SK-N-SH treated with all-trans-retinoic acid at 6 μM for 48 hours (cell line): Measurements from ENCODE around the gene PPP1R1A.

Experiments
- ATAC-seq: fragments of 200-7000 bp; cut with Tn5 transposase; 3 replicates; pipeline ENCODE4 v1.9.1; 2020; ENCODE audit warnings: mild to moderate bottlenecking, moderate library complexity
- ARNTL ChIP-seq: fragments of 450-650 bp; formaldehyde crosslinking; IDR thresholded peaks from 2 replicates; pipeline ENCODE4 v1.5.0; 2020; ENCODE audit warnings: low read depth, mild to moderate bottlenecking, moderate library complexity, borderline replicate concordance
- BACH2 ChIP-seq: fragments of 250-450 bp; sonication (Bioruptor Pico); IDR thresholded peaks from 2 replicates; pipeline ENCODE4 v1.9.0; 2021; ENCODE audit warnings: mild to moderate bottlenecking, borderline replicate concordance
- CSDC2 ChIP-seq: fragments of 250-450 bp; sonication (Bioruptor Pico); IDR thresholded peaks from 2 replicates; pipeline ENCODE4 v1.5.0; 2020; ENCODE audit warnings: mild to moderate bottlenecking, moderate library complexity
- ESRRG ChIP-seq: fragments of 250-450 bp; sonication (Bioruptor Pico); IDR thresholded peaks from 2 replicates; pipeline ENCODE4 v1.6.1; 2021; ENCODE audit warnings: mild to moderate bottlenecking
- ISL1 ChIP-seq: fragments of 250-450 bp; sonication (Bioruptor Pico); IDR thresholded peaks from 2 replicates; pipeline ENCODE4 v2.1.2; 2022; ENCODE audit warnings: mild to moderate bottlenecking, moderate library complexity
- OSR1 ChIP-seq: fragments of 250-450 bp; sonication (Bioruptor Pico); IDR thresholded peaks from 2 replicates; pipeline ENCODE4 v1.8.0; 2022; ENCODE audit warnings: moderate library complexity, mild to moderate bottlenecking, inconsistent platforms
- PPARA ChIP-seq: fragments of 250-450 bp; sonication (Bioruptor Pico); IDR thresholded peaks from 2 replicates; pipeline ENCODE4 v1.5.0; 2020; ENCODE audit warnings: mild to moderate bottlenecking, borderline replicate concordance
- RARB ChIP-seq: fragments of 250-450 bp; sonication (Bioruptor Pico); IDR thresholded peaks from 2 replicates; pipeline ENCODE4 v1.8.0; 2021; ENCODE audit warnings: mild to moderate bottlenecking, moderate library complexity
- SNAI2 ChIP-seq: fragments of 250-450 bp; sonication (Bioruptor Pico); IDR thresholded peaks from 2 replicates; pipeline ENCODE4 v1.5.0; 2020; ENCODE audit warnings: mild to moderate bottlenecking, moderate library complexity
- TCF4 ChIP-seq: fragments of 250-450 bp; sonication (Bioruptor Pico); IDR thresholded peaks from 2 replicates; pipeline ENCODE4 v1.8.0; 2021; ENCODE audit warnings: mild to moderate bottlenecking, moderate library complexity, borderline replicate concordance
- TOX ChIP-seq: fragments of 250-450 bp; sonication (Bioruptor Pico); IDR thresholded peaks from 2 replicates; pipeline ENCODE4 v1.8.0; 2021; ENCODE audit warnings: mild to moderate bottlenecking, moderate library complexity, borderline replicate concordance
- ZC3H10 ChIP-seq: fragments of 250-450 bp; sonication (Bioruptor Pico); IDR thresholded peaks from 2 replicates; pipeline ENCODE4 v1.5.1; 2021; ENCODE audit warnings: mild to moderate bottlenecking, moderate library complexity
- ZFP3 ChIP-seq: fragments of 250-450 bp; sonication (Bioruptor Pico); IDR thresholded peaks from 2 replicates; pipeline ENCODE4 v1.5.0; 2020; ENCODE audit warnings: mild to moderate bottlenecking, moderate library complexity
- ZFP30 ChIP-seq: fragments of 450-650 bp; formaldehyde crosslinking; IDR thresholded peaks from 2 replicates; pipeline ENCODE4 v1.5.0; 2022; ENCODE audit warnings: mild to moderate bottlenecking, moderate library complexity
- ZNF565 ChIP-seq: fragments of 450-650 bp; formaldehyde crosslinking; conservative IDR thresholded peaks from 2 replicates; pipeline ENCODE4 v1.5.0; 2020; ENCODE audit warnings: low read depth, mild to moderate bottlenecking, moderate library complexity
- ZNF70 ChIP-seq: fragments of 450-650 bp; formaldehyde crosslinking; IDR thresholded peaks from 2 replicates; pipeline ENCODE4 v1.5.0; 2020; ENCODE audit warnings: mild to moderate bottlenecking, moderate library complexity
- ZNF8 ChIP-seq: fragments of 450-650 bp; formaldehyde crosslinking; IDR thresholded peaks from 2 replicates; pipeline ENCODE4 v1.5.0; 2020; ENCODE audit warnings: mild to moderate bottlenecking, moderate library complexity
- TF ChIP-seq, protein P1 (sequence below): fragments of 250-450 bp; sonication (Bioruptor Pico); IDR thresholded peaks from 2 replicates; pipeline ENCODE4 v1.5.0; 2020; ENCODE audit warnings: mild to moderate bottlenecking, moderate library complexity
- TF ChIP-seq, protein P2 (sequence below): fragments of 250-450 bp; sonication (Bioruptor Pico); IDR thresholded peaks from 2 replicates; pipeline ENCODE4 v1.8.0; 2021; ENCODE audit warnings: low read depth, mild to moderate bottlenecking, moderate library complexity, borderline replicate concordance
- TF ChIP-seq, protein P3 (sequence below): fragments of 250-450 bp; sonication (Bioruptor Pico); IDR thresholded peaks from 2 replicates; pipeline ENCODE4 v1.5.1; 2021; ENCODE audit warnings: mild to moderate bottlenecking, moderate library complexity
- TF ChIP-seq, protein P4 (sequence below): fragments of 250-450 bp; sonication (Bioruptor Pico); IDR thresholded peaks from 2 replicates; pipeline ENCODE4 v1.8.0; 2020; ENCODE audit warnings: mild to moderate bottlenecking, moderate library complexity, borderline replicate concordance
- TF ChIP-seq, protein P5 (sequence below): fragments of 250-450 bp; sonication (Bioruptor Pico); IDR thresholded peaks from 2 replicates; pipeline ENCODE4 v1.5.1; 2020; ENCODE audit warnings: low read depth, mild to moderate bottlenecking, moderate library complexity

PPP1R1A gene

DNA sequence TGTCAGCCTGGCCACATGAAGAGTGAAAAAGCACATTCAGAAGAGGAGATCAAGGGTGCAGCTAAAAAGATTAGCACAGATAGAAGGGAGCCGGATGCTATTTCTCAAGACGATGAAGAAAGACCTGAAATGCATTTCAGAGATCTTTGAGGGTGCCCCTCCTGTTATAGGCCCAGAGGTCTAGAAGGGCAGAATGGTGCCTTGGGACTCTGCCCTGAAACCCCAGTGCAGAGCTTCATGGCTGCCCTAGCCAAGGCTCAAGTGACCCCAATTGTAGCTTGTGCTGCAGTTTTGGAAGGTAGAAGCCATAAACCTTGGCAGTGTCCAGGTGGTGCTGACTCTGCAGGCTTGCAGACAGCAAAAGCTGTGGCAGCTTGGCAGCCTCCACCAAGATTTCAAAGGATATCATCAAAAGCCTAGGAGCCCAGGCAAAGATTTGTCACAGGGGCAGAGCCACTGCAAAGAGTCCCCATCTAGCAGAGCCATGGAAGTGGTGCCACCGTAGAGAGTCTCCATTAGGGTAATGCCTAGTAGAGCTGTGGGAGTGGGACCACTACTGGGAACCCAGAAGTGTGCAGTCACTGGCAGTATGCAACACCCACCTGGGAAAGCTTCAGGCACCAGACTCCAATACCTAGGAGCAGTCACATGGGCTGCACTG, 39.9 kb upstream of the PPP1R1A start:
- no peak for ATAC-seq
- no peak for TF ChIP-seq ESRRG (CRISPR knock-in tag)
- no peak for TF ChIP-seq ZNF565 (CRISPR knock-in tag)
- TF ChIP-seq, protein P1, sequence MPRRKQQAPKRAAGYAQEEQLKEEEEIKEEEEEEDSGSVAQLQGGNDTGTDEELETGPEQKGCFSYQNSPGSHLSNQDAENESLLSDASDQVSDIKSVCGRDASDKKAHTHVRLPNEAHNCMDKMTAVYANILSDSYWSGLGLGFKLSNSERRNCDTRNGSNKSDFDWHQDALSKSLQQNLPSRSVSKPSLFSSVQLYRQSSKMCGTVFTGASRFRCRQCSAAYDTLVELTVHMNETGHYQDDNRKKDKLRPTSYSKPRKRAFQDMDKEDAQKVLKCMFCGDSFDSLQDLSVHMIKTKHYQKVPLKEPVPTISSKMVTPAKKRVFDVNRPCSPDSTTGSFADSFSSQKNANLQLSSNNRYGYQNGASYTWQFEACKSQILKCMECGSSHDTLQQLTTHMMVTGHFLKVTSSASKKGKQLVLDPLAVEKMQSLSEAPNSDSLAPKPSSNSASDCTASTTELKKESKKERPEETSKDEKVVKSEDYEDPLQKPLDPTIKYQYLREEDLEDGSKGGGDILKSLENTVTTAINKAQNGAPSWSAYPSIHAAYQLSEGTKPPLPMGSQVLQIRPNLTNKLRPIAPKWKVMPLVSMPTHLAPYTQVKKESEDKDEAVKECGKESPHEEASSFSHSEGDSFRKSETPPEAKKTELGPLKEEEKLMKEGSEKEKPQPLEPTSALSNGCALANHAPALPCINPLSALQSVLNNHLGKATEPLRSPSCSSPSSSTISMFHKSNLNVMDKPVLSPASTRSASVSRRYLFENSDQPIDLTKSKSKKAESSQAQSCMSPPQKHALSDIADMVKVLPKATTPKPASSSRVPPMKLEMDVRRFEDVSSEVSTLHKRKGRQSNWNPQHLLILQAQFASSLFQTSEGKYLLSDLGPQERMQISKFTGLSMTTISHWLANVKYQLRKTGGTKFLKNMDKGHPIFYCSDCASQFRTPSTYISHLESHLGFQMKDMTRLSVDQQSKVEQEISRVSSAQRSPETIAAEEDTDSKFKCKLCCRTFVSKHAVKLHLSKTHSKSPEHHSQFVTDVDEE (CRISPR knock-in tag) = no peak
- no peak for TF ChIP-seq ISL1
- TF ChIP-seq, protein P2, sequence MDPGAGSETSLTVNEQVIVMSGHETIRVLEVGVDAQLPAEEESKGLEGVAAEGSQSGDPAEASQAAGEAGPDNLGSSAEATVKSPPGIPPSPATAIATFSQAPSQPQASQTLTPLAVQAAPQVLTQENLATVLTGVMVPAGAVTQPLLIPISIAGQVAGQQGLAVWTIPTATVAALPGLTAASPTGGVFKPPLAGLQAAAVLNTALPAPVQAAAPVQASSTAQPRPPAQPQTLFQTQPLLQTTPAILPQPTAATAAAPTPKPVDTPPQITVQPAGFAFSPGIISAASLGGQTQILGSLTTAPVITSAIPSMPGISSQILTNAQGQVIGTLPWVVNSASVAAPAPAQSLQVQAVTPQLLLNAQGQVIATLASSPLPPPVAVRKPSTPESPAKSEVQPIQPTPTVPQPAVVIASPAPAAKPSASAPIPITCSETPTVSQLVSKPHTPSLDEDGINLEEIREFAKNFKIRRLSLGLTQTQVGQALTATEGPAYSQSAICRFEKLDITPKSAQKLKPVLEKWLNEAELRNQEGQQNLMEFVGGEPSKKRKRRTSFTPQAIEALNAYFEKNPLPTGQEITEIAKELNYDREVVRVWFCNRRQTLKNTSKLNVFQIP (CRISPR knock-in tag) = no peak
- no peak for TF ChIP-seq ZFP3 (CRISPR knock-in tag)
- TF ChIP-seq ZC3H10 = no peak
- TF ChIP-seq, protein P3, sequence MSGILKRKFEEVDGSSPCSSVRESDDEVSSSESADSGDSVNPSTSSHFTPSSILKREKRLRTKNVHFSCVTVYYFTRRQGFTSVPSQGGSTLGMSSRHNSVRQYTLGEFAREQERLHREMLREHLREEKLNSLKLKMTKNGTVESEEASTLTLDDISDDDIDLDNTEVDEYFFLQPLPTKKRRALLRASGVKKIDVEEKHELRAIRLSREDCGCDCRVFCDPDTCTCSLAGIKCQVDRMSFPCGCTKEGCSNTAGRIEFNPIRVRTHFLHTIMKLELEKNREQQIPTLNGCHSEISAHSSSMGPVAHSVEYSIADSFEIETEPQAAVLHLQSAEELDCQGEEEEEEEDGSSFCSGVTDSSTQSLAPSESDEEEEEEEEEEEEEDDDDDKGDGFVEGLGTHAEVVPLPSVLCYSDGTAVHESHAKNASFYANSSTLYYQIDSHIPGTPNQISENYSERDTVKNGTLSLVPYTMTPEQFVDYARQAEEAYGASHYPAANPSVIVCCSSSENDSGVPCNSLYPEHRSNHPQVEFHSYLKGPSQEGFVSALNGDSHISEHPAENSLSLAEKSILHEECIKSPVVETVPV (CRISPR knock-in tag) = no peak
- TF ChIP-seq ARNTL (CRISPR knock-in tag) = no peak
- TF ChIP-seq RARB (CRISPR knock-in tag) = no peak
- TF ChIP-seq CSDC2 (CRISPR knock-in tag) = no peak
- TF ChIP-seq ZFP30 (CRISPR knock-in tag) = no peak
- TF ChIP-seq, protein P4, sequence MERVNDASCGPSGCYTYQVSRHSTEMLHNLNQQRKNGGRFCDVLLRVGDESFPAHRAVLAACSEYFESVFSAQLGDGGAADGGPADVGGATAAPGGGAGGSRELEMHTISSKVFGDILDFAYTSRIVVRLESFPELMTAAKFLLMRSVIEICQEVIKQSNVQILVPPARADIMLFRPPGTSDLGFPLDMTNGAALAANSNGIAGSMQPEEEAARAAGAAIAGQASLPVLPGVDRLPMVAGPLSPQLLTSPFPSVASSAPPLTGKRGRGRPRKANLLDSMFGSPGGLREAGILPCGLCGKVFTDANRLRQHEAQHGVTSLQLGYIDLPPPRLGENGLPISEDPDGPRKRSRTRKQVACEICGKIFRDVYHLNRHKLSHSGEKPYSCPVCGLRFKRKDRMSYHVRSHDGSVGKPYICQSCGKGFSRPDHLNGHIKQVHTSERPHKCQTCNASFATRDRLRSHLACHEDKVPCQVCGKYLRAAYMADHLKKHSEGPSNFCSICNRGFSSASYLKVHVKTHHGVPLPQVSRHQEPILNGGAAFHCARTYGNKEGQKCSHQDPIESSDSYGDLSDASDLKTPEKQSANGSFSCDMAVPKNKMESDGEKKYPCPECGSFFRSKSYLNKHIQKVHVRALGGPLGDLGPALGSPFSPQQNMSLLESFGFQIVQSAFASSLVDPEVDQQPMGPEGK = no peak
- TF ChIP-seq ZNF8 (CRISPR knock-in tag) = no peak
- TF ChIP-seq SNAI2 (CRISPR knock-in tag) = no peak
- no peak for TF ChIP-seq OSR1
- no peak for TF ChIP-seq BACH2
- TF ChIP-seq, protein P5, sequence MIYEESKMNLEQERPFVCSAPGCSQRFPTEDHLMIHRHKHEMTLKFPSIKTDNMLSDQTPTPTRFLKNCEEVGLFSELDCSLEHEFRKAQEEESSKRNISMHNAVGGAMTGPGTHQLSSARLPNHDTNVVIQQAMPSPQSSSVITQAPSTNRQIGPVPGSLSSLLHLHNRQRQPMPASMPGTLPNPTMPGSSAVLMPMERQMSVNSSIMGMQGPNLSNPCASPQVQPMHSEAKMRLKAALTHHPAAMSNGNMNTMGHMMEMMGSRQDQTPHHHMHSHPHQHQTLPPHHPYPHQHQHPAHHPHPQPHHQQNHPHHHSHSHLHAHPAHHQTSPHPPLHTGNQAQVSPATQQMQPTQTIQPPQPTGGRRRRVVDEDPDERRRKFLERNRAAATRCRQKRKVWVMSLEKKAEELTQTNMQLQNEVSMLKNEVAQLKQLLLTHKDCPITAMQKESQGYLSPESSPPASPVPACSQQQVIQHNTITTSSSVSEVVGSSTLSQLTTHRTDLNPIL (CRISPR knock-in tag) = no peak
- no peak for TF ChIP-seq ZNF70 (CRISPR knock-in tag)
- no peak for TF ChIP-seq TOX (CRISPR knock-in tag)
- TF ChIP-seq, all 23 proteins: peak for 0

DNA sequence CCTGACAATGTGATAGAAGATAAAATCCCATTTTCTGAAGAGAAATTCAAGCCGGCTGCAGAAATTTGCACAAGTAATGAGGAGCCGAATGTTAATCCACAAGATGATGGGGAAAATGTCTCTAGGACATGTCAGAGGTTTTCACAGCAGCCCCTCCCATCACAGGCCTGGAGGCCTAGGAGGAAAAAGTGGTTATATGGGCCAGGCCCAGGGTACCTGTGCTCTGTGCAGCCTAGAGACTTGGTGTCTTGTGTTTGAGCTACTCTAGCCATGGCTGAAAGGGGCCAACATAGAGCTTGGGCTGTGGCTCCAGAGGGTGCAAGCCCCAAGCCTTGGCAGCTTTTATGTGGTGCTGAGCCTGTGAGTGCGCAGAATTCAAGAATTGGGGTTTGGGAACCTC, 38.8 kb upstream of the PPP1R1A start:
- no peak for ATAC-seq
- TF ChIP-seq, protein P4 = no peak
- TF ChIP-seq, protein P5 (CRISPR knock-in tag) = no peak
- TF ChIP-seq ESRRG (CRISPR knock-in tag) (no peak), ZC3H10 (no peak), TOX (CRISPR knock-in tag) (no peak), BACH2 (no peak), RARB (CRISPR knock-in tag) (no peak), ARNTL (CRISPR knock-in tag) (no peak), TCF4 (no peak), ZFP3 (CRISPR knock-in tag) (no peak), PPARA (CRISPR knock-in tag) (no peak), OSR1 (no peak)
- TF ChIP-seq, protein P3 (CRISPR knock-in tag) = no peak
- TF ChIP-seq, protein P2 (CRISPR knock-in tag) = no peak
